HEK293 (cell line): Measurements from ENCODE around the gene KIRREL1.

ENCODE experiments used
- ZNF76 ChIP-seq: fragments of 450-650 bp; formaldehyde crosslinking; IDR thresholded peaks from 2 replicates; pipeline ENCODE4; 2016; ENCODE audit warnings: low read depth, missing biosample characterization, missing genetic modification characterization, borderline replicate concordance
- TF ChIP-seq, protein P1 (sequence below): fragments of 450-650 bp; formaldehyde crosslinking; IDR thresholded peaks from 2 replicates; pipeline ENCODE4 v1.5.1; 2016; ENCODE audit warnings: missing biosample characterization, missing genetic modification characterization
- TF ChIP-seq, protein P2 (sequence below): fragments of 450-650 bp; formaldehyde crosslinking; IDR thresholded peaks from 2 replicates; pipeline ENCODE4 v1.5.1; 2016; ENCODE audit warnings: missing biosample characterization, missing genetic modification characterization
- TF ChIP-seq, protein P3 (sequence below): fragments of 450-650 bp; formaldehyde crosslinking; IDR thresholded peaks from 2 replicates; pipeline ENCODE4 v1.5.1; 2016; ENCODE audit warnings: missing biosample characterization, missing genetic modification characterization

DNA sequence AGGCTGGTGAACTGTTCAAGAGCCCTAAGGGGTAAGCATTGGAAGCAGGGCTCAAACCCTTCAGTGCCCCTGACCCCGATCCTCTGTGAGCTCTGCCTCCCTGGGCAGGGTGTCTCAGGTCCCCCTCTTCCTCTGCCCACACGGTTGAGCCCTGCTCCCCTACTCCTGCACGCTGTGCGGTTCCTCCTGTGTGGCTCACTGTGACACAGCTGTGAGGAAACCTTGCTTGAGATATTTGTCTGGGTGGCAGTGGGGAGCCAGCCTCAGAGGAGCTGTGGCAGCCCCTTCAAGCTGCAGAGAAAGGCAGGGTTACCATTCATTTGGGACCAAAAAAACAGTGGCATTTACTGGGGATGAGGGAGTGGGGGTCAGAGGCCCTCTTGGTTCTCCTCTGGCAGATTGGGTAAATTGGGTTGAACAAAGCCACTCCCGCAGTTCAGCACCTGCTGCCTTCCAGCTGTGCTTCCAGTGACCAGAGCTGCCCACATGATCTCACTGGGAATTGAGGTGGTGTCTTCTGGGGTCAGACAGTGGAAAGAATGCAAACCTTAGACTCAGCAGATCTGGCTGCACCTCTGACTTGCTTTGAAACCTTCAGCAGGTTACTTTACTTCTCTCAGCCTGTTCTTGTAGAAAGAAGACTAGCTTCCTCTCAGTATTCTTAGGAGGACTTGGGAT, 126.7 kb downstream of the KIRREL1 start:
- TF ChIP-seq, protein P1, sequence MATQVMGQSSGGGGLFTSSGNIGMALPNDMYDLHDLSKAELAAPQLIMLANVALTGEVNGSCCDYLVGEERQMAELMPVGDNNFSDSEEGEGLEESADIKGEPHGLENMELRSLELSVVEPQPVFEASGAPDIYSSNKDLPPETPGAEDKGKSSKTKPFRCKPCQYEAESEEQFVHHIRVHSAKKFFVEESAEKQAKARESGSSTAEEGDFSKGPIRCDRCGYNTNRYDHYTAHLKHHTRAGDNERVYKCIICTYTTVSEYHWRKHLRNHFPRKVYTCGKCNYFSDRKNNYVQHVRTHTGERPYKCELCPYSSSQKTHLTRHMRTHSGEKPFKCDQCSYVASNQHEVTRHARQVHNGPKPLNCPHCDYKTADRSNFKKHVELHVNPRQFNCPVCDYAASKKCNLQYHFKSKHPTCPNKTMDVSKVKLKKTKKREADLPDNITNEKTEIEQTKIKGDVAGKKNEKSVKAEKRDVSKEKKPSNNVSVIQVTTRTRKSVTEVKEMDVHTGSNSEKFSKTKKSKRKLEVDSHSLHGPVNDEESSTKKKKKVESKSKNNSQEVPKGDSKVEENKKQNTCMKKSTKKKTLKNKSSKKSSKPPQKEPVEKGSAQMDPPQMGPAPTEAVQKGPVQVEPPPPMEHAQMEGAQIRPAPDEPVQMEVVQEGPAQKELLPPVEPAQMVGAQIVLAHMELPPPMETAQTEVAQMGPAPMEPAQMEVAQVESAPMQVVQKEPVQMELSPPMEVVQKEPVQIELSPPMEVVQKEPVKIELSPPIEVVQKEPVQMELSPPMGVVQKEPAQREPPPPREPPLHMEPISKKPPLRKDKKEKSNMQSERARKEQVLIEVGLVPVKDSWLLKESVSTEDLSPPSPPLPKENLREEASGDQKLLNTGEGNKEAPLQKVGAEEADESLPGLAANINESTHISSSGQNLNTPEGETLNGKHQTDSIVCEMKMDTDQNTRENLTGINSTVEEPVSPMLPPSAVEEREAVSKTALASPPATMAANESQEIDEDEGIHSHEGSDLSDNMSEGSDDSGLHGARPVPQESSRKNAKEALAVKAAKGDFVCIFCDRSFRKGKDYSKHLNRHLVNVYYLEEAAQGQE (tag by site-specific recombination) = no peak
- TF ChIP-seq, protein P2, sequence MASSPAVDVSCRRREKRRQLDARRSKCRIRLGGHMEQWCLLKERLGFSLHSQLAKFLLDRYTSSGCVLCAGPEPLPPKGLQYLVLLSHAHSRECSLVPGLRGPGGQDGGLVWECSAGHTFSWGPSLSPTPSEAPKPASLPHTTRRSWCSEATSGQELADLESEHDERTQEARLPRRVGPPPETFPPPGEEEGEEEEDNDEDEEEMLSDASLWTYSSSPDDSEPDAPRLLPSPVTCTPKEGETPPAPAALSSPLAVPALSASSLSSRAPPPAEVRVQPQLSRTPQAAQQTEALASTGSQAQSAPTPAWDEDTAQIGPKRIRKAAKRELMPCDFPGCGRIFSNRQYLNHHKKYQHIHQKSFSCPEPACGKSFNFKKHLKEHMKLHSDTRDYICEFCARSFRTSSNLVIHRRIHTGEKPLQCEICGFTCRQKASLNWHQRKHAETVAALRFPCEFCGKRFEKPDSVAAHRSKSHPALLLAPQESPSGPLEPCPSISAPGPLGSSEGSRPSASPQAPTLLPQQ = no peak
- no peak for TF ChIP-seq ZNF76
- TF ChIP-seq, protein P3, sequence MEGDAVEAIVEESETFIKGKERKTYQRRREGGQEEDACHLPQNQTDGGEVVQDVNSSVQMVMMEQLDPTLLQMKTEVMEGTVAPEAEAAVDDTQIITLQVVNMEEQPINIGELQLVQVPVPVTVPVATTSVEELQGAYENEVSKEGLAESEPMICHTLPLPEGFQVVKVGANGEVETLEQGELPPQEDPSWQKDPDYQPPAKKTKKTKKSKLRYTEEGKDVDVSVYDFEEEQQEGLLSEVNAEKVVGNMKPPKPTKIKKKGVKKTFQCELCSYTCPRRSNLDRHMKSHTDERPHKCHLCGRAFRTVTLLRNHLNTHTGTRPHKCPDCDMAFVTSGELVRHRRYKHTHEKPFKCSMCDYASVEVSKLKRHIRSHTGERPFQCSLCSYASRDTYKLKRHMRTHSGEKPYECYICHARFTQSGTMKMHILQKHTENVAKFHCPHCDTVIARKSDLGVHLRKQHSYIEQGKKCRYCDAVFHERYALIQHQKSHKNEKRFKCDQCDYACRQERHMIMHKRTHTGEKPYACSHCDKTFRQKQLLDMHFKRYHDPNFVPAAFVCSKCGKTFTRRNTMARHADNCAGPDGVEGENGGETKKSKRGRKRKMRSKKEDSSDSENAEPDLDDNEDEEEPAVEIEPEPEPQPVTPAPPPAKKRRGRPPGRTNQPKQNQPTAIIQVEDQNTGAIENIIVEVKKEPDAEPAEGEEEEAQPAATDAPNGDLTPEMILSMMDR (tag by site-specific recombination) = no peak
